HCT116 (cell line): ENCODE results near the gene DPP4. TPM values are rescaled to one million over a fixed set of nuclear protein-coding genes. Genes with fewer than 3 reads are reported as not detected.

Experiments
- ATAC-seq: fragments of 200-7000 bp; cut with Tn5 transposase; 2 replicates; pipeline ENCODE4 v1.9.1; 2020; ENCODE audit warnings: mild to moderate bottlenecking, moderate library complexity
- BruUV-seq: library from RNA; stranded (reverse); fragments of 400-500 nt; replicated peaks from 2 replicates; lab custom pipeline; 2021; lab: Mats Ljungman, UMichigan
- CTCF ChIA-PET: fragments of 300-600 bp; sonication (Branson Sonifier 250); formaldehyde crosslinking; loops from one replicate; lab custom pipeline; 2021; ENCODE audit warnings: antibody characterized with exemption; lab: Charles Lee
- POLR2A ChIA-PET: fragments of 300-600, 350-600 bp; sonication (Branson Sonifier 250); formaldehyde crosslinking; loops from one replicate; lab custom pipeline; 2021; ENCODE audit warnings: antibody characterized with exemption; lab: Charles Lee
- RAD21 ChIA-PET, 2 experiments: fragments of 300-600 bp; sonication (Branson Sonifier 250); formaldehyde crosslinking; loops; one replicate each; lab custom pipeline; 2023; ENCODE audit warnings: low total read pairs in 2 of 2; ENCODE audit not compliant: uncharacterized antibody in 2 of 2, unreplicated experiment in 2 of 2, low non-redundant PET in 1 of 2; lab: Charles Lee
- DNase-seq: peaks from one replicate; pipeline ENCODE4 v3.0.0-alpha.2; 2010; ENCODE audit warnings: low read depth, low spot score
- H2AFZ ChIP-seq: fragments of 200-600 bp; shearing (Covaris generic), sonication (generic); 2 replicates; pipeline ENCODE4 v1.6.1; 2017; ENCODE audit warnings: low read depth, mixed run types, mixed read lengths, antibody characterized with exemption, low read length; ENCODE audit not compliant: poor library complexity, severe bottlenecking
- H3K27ac ChIP-seq: 2 replicates; pipeline ENCODE4 v1.5.1; 2012; ENCODE audit warnings: low read depth, low read length
- H3K27me3 ChIP-seq: fragments of 200-600 bp; sonication (generic); 2 replicates; pipeline ENCODE4 v1.6.1; 2016; ENCODE audit warnings: mixed run types, low read length, mixed read lengths; ENCODE audit not compliant: insufficient read depth
- H3K36me3 ChIP-seq, 2 experiments: fragments of 200-500 bp in 1 of 2; fragments of 200-600 bp in 1 of 2; sonication (Bioruptor generic) in 1 of 2; sonication (generic) in 1 of 2; 2 replicates each; pipeline versions ENCODE4 v1.5.1 to v1.6.1; 2014 to 2016; ENCODE audit warnings: low read length in 2 of 2, inconsistent platforms in 1 of 2, mixed read lengths in 1 of 2, mixed run types in 1 of 2; ENCODE audit not compliant: insufficient read depth in 2 of 2, control insufficient read depth in 1 of 2
- H3K4me1 ChIP-seq, 2 experiments: fragments of 200-600 bp in 1 of 2; sonication (generic) in 1 of 2; 2 replicates each; pipeline versions ENCODE4 v1.5.1 to v1.6.1; 2012 to 2017; ENCODE audit warnings: low read length in 2 of 2, inconsistent platforms in 1 of 2, mild to moderate bottlenecking in 1 of 2, mixed read lengths in 1 of 2, mixed run types in 1 of 2, moderate library complexity in 1 of 2; ENCODE audit not compliant: insufficient read depth in 2 of 2, control insufficient read depth in 1 of 2
- H3K4me2 ChIP-seq: fragments of 200-600 bp; sonication (generic); 2 replicates; pipeline ENCODE4 v1.6.1; 2017; ENCODE audit warnings: mixed run types, low read length, mixed read lengths
- H3K4me3 ChIP-seq, 2 experiments: fragments of 200-600 bp in 1 of 2; sonication (generic) in 1 of 2; replicated peaks in 1 of 2; 2 replicates each; pipeline ENCODE4 v1.5.1; 2011 to 2016; ENCODE audit warnings: low read length in 2 of 2, control low read depth in 1 of 2, low read depth in 1 of 2, mild to moderate bottlenecking in 1 of 2, mixed read lengths in 1 of 2, mixed run types in 1 of 2
- H3K79me2 ChIP-seq: fragments of 200-600 bp; sonication (generic); 2 replicates; pipeline ENCODE4 v1.6.1; 2017; ENCODE audit warnings: mild to moderate bottlenecking, mixed run types, low read length, moderate library complexity, mixed read lengths; ENCODE audit not compliant: insufficient read depth
- H3K9ac ChIP-seq: fragments of 200-600 bp; sonication (generic); 2 replicates; pipeline ENCODE4 v1.6.1; 2016; ENCODE audit warnings: low read length, mixed read lengths
- H3K9me2 ChIP-seq: fragments of 200-600 bp; sonication (generic), shearing (Covaris generic); 2 replicates; pipeline ENCODE4 v1.6.1; 2017; ENCODE audit warnings: mixed run types, mild to moderate bottlenecking, moderate library complexity; ENCODE audit not compliant: insufficient read depth
- H3K9me3 ChIP-seq, 2 experiments: fragments of 200-500 bp in 1 of 2; fragments of 200-600 bp in 1 of 2; sonication (Bioruptor generic) in 1 of 2; sonication (generic) in 1 of 2; 2 replicates each; pipeline ENCODE4 v1.6.1; 2014 to 2017; ENCODE audit warnings: low read length in 2 of 2, mixed read lengths in 2 of 2, inconsistent platforms in 1 of 2, low read depth in 1 of 2, mild to moderate bottlenecking in 1 of 2, mixed run types in 1 of 2, moderate library complexity in 1 of 2; ENCODE audit not compliant: control insufficient read depth in 1 of 2, insufficient read depth in 1 of 2
- H4K20me1 ChIP-seq: fragments of 200-600 bp; sonication (generic), shearing (Covaris generic); 2 replicates; pipeline ENCODE4 v1.6.1; 2017; ENCODE audit warnings: mixed run types, mild to moderate bottlenecking, moderate library complexity; ENCODE audit not compliant: insufficient read depth
- CEBPB ChIP-seq: IDR thresholded peaks from 2 replicates; pipeline ENCODE4 v1.6.1; 2012; ENCODE audit warnings: low read depth
- FOSL1 ChIP-seq: IDR thresholded peaks from 2 replicates; pipeline ENCODE4 v1.6.1; 2012; ENCODE audit warnings: low read depth
- POLR2A ChIP-seq: IDR thresholded peaks from 2 replicates; pipeline ENCODE4 v1.7.0; 2011; ENCODE audit warnings: borderline replicate concordance; ENCODE audit not compliant: insufficient read depth, insufficient read length; ENCODE audit errors: extremely low read depth
- YY1 ChIP-seq: IDR thresholded peaks from 2 replicates; pipeline ENCODE4 v1.6.1; 2011; ENCODE audit warnings: low read length, low read depth, moderate library complexity, mild to moderate bottlenecking; ENCODE audit not compliant: insufficient replicate concordance; ENCODE audit errors: extremely low read depth
- ZNF274 ChIP-seq: fragments of 200-500 bp; sonication (Bioruptor generic); IDR thresholded peaks from 2 replicates; pipeline ENCODE4 v1.6.1; 2014; ENCODE audit warnings: mild to moderate bottlenecking, low read depth, low read length, inconsistent platforms
- intact Hi-C: fragments of 100-400 bp; cut with micrococcal nuclease; formaldehyde crosslinking; loops from 2 replicates; pipeline ENCODE4 v1.10.0; 2022
- total RNA-seq: library from RNA; stranded (reverse); gene quantifications from one replicate; pipeline ENCODE4 v1.2.1, GENCODE V29; 2021; ENCODE audit not compliant: unreplicated experiment

The DPP4 gene
- total RNA-seq, 1 experiment from 2014 or later: 3.6 TPM

DNA sequence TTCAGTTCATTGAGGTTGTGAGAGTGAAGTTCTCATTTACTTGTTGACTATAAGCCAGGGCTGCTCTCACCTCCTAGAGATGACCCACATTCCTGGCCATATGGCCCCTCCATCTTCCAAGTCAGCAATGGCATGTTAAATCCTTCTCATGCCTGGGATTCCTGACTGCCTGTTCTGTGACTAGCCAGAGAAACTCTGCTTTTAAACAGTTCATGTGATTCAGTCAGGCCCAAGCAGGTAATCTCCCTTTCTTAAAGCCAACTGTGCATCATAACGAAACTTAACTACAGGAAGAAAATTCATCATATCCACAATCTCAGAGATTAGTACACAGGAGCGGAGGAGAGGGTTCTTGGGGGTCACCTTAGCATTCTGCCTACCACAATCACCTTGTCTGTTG is 11.5 kb downstream of the DPP4 start:
- BruUV-seq: no TSS peak
- ChIA-PET RAD21 (no interaction called here), CTCF (no interaction called here), POLR2A (no interaction called here)
- H3K27ac ChIP-seq: no peak overlapping the region
- no peak overlapping the region for H2AFZ ChIP-seq
- no peaks in the 10 kb centered on the region for H3K36me3 ChIP-seq
- no peaks in the 10 kb centered on the region for H3K27me3 ChIP-seq
- H3K4me3 ChIP-seq: no peak overlapping the region
- intact Hi-C loops: no loop called here
- no peaks in the 10 kb centered on the region for H4K20me1 ChIP-seq
- H3K79me2 ChIP-seq: no peaks in the 10 kb centered on the region
- ATAC-seq: no peak
- H3K9me2 ChIP-seq: no peaks in the 10 kb centered on the region
- DNase-seq: no peak
- TF ChIP-seq POLR2A: no peak
- no peaks in the 10 kb centered on the region for H3K9me3 ChIP-seq
- no peak overlapping the region for H3K4me2 ChIP-seq
- peaks cover 2 to 28% of the 10 kb centered on the region in 2 experiments; a peak in 2 of 4 replicates for H3K4me1 ChIP-seq
- no peak overlapping the region for H3K9ac ChIP-seq

GRCh38 chr2:162061021-162061420 is 13.0 kb downstream of the DPP4 start:
- Histone ChIP-seq H4K20me1 (no peaks in the 10 kb centered on the region), H3K79me2 (no peaks in the 10 kb centered on the region), H3K9me2 (no peaks in the 10 kb centered on the region), H3K36me3 (no peaks in the 10 kb centered on the region), H3K9me3 (peaks cover 0 to 3% of the 10 kb centered on the region in 2 experiments; a peak in 2 of 4 replicates), H3K4me2 (no peak overlapping the region), H2AFZ (no peak overlapping the region), H3K27ac (no peak overlapping the region), H3K9ac (no peak overlapping the region), H3K27me3 (no peaks in the 10 kb centered on the region), H3K4me3 (no peak overlapping the region), H3K4me1 (peaks cover 2 to 23% of the 10 kb centered on the region in 2 experiments; a peak in 1 of 4 replicates)
- no TSS peak for BruUV-seq
- CTCF ChIA-PET: no interaction called here
- intact Hi-C loops: no loop called here
- no peak for DNase-seq
- TF ChIP-seq FOSL1 (no peak), CEBPB (no peak), ZNF274 (no peak), YY1 (no peak)
- POLR2A ChIA-PET: no interaction called here
- ATAC-seq: no peak
- RAD21 ChIA-PET: no interaction called here
